Ishikawa (cell line): Measurements from ENCODE around the gene ADIPOR1.

Source experiments
- CEBPB ChIP-seq: IDR thresholded peaks from 2 replicates; pipeline ENCODE4 v1.6.1; 2012
- CREB1 ChIP-seq: IDR thresholded peaks from 2 replicates; pipeline ENCODE4 v1.6.1; 2012; ENCODE audit warnings: low read depth
- EGR1 ChIP-seq: IDR thresholded peaks from 2 replicates; pipeline ENCODE4 v1.6.1; 2012
- EP300 ChIP-seq: IDR thresholded peaks from 2 replicates; pipeline ENCODE4 v1.6.1; 2012; ENCODE audit warnings: borderline replicate concordance
- FOXM1 ChIP-seq: IDR thresholded peaks from 2 replicates; pipeline ENCODE4 v1.6.1; 2012; ENCODE audit warnings: low read depth, borderline replicate concordance
- MAX ChIP-seq: IDR thresholded peaks from 2 replicates; pipeline ENCODE4 v1.6.1; 2012
- NFIC ChIP-seq: IDR thresholded peaks from 2 replicates; pipeline ENCODE4 v1.6.1; 2012
- RAD21 ChIP-seq: IDR thresholded peaks from 2 replicates; pipeline ENCODE4 v1.6.1; 2012; ENCODE audit warnings: low read depth
- REST ChIP-seq: IDR thresholded peaks from 2 replicates; pipeline ENCODE4 v1.6.1; 2012; ENCODE audit warnings: low read depth, mild to moderate bottlenecking
- TAF1 ChIP-seq: IDR thresholded peaks from 2 replicates; pipeline ENCODE4 v1.6.1; 2012; ENCODE audit warnings: low read depth, mild to moderate bottlenecking
- TCF12 ChIP-seq: IDR thresholded peaks from 2 replicates; pipeline ENCODE4 v1.6.1; 2012; ENCODE audit warnings: low read depth
- TEAD4 ChIP-seq: IDR thresholded peaks from 2 replicates; pipeline ENCODE4 v1.6.1; 2012
- USF1 ChIP-seq: IDR thresholded peaks from 2 replicates; pipeline ENCODE4 v1.6.1; 2012
- YY1 ChIP-seq: IDR thresholded peaks from 2 replicates; pipeline ENCODE4 v1.6.1; 2012; ENCODE audit warnings: low read depth
- ZBTB7A ChIP-seq: IDR thresholded peaks from 2 replicates; pipeline ENCODE4 v1.6.1; 2012; ENCODE audit warnings: low read depth

The ADIPOR1 gene

DNA sequence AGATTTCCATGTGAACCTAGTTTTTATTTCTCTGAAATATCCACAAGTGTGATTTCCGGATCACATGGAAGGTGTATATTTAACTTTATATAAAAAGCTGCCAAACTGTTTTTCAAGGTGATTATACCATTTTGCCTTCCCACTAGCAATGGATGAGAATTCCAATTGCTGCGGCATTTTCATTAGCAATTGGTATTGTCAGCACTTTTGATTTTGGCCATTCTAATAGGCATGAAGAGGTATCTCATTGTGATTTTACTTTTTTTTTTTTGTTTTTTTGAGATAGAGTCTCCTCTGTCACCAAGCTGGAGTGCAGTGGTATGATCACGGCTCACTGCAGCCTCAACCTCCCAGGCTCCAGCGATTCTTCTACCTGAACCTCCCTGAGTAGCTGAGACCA, 13.9 kb upstream of the ADIPOR1 start:
- no peak for TF ChIP-seq TCF12

DNA sequence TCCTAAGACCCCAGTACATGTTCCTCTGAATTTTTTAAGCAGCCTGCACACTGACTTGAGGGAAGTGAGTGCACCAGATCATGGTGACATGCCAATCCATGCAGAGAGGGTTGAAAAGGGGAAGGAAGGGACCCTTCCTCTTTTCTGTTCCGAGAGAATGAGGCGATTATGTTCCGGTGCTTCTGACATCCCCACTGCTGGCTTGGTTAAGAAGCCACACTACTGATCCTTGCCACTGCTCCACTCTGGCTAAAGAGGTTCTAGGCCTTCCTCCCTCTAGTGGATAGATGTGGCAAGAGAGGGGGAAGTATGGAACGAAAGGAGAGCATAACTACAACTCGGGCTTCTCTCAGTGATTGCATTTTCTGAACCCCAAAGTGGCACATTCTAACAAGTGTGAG, 10.8 kb upstream of the ADIPOR1 start:
- TF ChIP-seq TCF12 (no peak), TAF1 (no peak), NFIC (no peak), EP300 (no peak), RAD21 (peak; percentile 26; the same call in 1 of the 2 replicates), EGR1 (no peak)

GRCh38 chr1:202968351-202968750, 10.2 kb upstream of the ADIPOR1 start:
- TF ChIP-seq FOXM1 (no peak), ZBTB7A (no peak), REST (no peak), NFIC (no peak), TCF12 (no peak), TEAD4 (no peak), EGR1 (no peak), RAD21 (no peak), YY1 (no peak), EP300 (no peak), TAF1 (no peak), MAX (no peak), USF1 (no peak), CREB1 (no peak), CEBPB (no peak)

DNA sequence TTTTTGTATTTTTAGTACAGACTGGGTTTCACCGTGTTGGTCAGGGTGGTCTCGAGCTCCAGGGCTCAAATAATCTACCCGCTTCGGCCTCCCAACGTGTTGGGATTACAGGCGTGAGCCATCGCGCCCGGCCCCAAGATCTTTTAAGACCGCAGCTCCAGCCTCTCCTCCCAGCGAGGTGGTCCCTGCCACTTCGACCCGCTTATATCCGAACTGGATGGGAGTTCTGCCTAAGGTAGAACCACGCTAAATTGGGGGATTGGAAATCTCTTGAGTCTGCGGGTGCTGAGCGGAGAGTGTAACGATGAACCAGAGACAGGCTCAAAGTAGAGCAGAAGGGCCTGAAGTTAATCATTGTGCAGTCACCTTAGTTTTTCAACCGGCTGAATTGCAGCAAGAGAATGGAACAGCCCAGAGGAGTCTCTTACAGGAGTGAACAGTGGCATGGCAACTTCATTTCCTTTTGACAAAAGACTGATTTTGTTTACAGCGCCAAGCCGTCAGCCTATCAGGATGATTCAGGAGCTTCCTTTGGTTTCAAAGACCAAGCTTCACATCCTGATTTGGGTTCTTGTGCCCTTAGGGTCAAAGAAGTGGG, 9.7 kb upstream of the ADIPOR1 start:
- TF ChIP-seq TAF1, result 0 out of 2 replicates have a peak, but pooled peaks have one; percentile 23
- no peak for TF ChIP-seq YY1

GRCh38 chr1:202966006-202966898, 8.1 kb upstream of the ADIPOR1 start:
- TF ChIP-seq EGR1 (no peak), TEAD4 (no peak), MAX (no peak), FOXM1 (no peak), EP300 (no peak), CREB1 (no peak), CEBPB (no peak), YY1 (no peak), TCF12 (no peak), USF1 (no peak), TAF1 (no peak), REST (no peak), RAD21 (no peak), ZBTB7A (no peak)

DNA sequence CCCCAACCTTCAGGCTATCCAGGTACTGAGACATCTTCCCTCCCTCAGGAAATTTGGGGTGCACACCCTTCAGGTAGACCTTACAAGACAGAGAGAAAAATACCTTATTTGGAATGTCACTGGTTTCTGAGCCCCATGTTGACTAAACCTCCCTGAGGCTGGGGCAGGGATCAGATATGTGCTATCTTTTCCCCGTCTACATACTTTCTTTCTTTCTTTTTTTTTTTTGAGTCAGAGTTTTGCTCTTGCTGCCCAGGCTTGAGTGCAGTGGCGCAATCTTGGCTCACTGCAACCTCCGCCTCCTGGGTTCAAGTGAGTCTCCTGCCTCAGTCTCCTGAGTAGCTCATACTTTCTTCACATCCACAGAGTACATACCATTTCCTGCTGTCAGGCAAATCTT, 7.3 kb upstream of the ADIPOR1 start:
- TF ChIP-seq YY1, result no peak
- TF ChIP-seq TEAD4, result no peak
- no peak for TF ChIP-seq USF1
- no peak for TF ChIP-seq CREB1
- TF ChIP-seq TCF12, result no peak
- TF ChIP-seq EGR1, result no peak
- TF ChIP-seq NFIC, result no peak
- TF ChIP-seq EP300, result no peak
- no peak for TF ChIP-seq MAX
- TF ChIP-seq RAD21, result no peak
- TF ChIP-seq ZBTB7A, result no peak
- TF ChIP-seq FOXM1, result no peak
- no peak for TF ChIP-seq CEBPB
- no peak for TF ChIP-seq TAF1
- TF ChIP-seq REST, result no peak
